Measurements from ENCODE around the gene PAK5.

The PAK5 gene

DNA sequence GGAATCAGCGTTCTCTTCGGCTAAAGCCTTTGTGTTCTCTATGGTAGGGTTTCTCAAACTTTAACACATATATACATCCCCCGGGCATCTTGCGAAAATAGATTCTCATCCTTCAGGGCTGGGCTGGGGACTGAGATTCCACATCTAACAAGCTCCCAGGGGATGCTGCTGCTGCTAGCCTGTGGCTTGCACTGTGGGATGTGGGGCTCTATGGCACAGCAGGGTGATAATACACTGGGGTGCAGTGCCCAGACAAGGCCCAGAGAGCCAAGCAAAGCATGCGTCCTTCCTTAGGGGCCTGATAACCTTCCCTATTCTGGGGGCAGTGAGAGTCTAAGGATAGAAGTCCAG lies 222.4 kb downstream of the PAK5 start:
- no peak for DNase-seq (ENCODE audit: low spot score)

DNA sequence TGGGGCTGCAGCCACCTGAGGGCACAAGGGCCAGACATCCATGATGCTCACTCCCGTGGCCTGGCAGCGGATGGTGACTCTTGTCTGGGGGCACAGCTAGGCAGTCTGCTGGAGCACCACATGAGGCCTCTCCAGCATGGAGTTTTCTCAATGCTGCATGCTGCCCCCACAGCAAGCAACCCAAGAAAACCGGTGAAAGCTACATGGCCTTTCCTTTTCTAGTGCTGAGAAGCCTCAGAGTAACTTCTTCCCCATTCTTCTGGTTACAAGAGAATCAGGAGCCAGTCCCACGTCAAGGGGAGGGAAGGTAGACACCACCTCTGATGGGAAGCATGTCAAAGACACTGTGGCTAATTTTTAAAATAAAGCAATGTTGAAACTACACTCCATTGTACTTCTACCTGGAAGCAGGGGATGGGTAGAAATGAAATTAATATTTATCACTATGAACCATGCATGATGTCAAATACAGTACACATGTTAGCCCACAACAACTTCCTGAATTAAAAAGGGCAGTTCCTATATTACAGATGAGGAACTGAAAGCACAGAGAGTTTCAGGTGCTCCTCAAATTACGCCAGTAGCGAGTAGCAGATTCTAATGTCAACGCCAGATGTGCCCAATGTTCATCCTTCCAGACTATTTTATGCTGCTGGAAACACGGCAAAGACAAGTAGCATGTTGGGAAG lies 223.0 kb downstream of the PAK5 start:
- DNase-seq (ENCODE audit: low spot score), result no peak

DNA sequence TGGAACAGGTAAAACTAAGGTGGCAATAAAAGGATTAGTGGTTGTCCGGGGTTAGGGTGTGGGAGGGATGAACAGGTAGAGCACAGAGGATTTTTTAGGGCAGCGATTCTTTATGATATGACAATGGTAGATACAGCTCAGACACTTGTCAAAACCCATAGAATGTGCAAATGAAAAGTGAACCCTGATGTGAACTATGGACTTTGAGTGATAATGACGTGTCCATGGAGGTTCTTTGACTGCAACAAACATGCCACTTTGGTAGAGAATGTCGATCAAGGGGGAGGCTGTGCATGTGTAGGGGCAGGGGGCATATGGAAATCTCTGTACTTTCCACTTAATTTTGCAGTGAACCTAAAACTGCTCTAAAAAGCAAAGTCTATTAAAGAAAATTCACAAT lies 223.8 kb downstream of the PAK5 start:
- DNase-seq (ENCODE audit: low spot score), result no peak

DNA sequence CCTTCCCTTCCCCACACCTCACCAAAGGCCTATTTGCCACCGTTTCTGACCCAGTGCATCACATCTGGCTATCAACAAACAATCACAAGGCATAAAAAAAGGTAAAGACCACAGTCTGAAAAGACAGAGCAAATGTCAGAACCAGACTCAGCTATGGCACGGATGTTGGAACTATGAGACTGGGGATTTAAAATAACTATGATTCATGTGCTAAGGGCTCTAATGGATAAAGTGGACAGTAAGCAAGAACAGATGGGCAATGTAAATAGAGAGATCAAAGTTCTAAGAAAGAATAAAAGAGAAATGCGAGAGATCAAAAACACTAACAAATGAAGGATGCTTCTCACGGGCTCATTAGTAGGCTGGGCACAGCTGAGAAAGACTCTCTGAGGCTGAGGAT lies 225.0 kb downstream of the PAK5 start:
- no peak for DNase-seq (ENCODE audit: low spot score)

DNA sequence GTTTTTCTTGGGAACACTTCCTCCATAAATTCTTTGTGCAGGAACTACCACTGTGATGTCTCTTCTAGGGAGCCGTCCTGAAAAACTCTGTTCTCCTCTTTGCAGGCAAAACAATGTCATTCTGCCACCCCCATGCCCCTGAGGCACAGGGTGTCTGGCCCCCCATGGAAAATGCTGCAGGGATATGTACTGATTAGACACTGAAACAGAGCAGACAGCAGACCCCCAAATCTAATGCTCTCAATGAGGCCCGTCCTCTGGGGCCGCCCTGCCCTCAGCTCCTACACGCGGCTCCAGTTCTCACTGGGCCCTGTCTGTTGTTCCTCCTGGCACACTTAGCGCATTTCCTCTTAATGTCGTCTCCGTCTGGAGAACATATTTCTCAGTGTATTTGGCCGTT lies 227.0 kb downstream of the PAK5 start:
- DNase-seq (ENCODE audit: low spot score), result no peak

DNA sequence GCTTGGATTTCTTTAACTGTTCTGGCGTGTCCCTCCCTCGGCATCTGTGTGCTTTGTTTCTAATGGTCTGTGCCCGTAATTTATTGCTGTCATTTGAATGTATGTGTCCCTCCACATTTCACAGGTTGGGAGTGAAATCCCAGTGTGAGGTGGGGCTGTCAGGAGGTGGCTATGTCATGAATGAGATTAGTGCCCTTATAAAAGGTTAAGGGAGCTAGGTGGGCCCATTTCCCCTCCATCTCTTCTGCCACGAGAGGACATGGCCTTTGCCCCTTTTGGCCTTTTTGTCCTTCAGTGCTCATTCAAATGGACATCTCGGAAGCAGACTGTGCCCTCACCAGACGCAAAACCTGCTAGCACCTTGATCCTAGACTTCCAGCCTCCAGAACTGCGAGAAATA lies 228.2 kb downstream of the PAK5 start:
- DNase-seq (ENCODE audit: low spot score), result no peak

DNA sequence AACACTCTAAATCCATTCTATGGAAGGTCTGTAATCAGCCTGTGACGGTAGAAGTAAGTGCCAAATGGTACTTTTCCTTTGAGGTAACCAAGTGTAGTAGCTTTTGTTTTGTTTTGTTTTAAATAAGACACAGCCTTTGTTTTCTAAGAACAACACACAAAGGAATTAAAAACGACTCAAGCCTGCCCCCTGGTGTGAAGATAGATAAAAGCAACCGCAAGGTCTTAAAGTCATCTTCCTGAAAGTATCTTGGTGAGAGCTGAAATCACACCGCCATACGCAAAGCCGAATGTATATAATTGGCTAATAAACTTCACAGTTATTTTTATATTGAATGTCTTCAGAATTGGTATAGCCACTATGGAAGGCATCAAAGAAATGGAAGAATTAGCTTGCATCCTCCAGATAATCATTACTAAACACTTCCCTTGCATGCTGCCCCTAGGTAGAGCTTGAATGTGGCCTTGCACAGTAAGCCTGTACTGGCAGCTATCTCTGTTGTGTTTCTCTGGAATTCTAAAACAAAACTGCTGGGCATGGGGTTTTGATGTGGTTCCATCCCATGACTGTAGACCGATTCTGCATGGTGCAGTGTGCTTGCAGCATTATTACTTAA lies 228.9 kb downstream of the PAK5 start:
- DNase-seq (ENCODE audit: low spot score), result peak; percentile 63

DNA sequence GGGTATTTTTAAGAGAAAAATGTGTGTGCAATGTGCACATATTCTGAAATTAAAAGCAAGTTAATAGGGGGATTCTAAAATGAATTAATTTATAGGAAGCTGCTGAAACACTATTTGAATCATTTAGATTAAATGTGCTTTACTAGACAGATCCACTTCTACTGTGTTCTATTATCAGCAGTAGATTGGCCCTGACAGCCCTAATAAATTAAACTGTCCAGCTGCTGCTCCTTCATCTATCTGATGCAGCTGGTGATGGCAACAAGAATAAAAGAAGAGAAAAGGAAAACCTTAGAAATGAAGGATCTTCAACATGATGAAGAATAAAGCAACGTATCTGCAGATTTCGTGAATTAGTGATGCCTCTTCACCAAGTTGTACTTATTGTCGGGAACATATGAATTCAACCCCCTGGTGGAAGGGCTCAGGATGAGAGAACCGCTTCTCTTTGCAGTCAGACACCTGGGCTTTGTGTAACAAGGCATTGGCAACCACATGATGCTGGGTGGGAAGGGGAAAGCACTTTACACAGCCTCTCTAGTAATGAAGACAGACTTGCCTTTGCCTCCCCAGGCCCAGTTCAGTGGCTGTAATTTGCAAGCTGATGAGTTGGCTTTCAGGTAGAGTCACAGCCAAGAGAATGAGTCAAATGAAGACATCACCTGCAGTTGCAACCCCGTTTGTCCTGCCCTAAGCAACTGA lies 230.1 kb downstream of the PAK5 start:
- no peak for DNase-seq (ENCODE audit: low spot score)

DNA sequence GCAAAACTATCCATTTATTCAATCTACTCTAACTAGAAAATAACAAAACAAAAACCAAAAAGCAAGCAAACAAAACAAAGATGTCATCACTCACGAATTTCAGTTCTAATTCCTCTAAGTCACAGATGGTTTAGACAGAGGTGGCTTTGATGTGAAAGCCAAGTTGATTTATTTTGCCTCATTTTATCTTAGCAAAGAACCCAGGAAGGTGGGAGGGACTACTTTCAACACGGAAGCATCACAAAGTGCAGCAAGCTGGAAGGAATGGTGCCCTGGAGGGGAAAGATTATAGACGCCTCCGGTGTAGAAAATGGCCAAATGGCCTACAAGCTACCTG lies 236.1 kb downstream of the PAK5 start:
- DNase-seq (ENCODE audit: low spot score), result no peak

DNA sequence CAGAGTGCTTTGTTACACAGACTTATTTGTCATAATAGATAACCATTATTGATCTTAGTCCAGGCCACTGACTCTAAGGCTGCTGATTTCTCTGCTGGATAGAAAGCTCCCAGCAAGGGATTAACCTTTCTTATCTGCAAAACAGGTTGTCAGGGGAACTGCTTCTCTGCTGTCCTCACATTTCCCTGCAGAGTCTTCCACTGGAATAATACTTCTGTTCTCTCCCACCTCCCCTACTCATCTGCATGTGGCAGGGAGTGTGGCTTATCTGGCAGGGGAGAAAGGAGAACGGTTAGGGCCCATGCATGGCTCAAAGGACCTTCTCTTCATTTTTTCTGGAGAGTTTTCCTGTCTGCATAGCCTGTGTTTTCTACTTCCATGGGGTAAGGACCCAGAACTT lies 238.3 kb downstream of the PAK5 start:
- no peak for DNase-seq (ENCODE audit: low spot score)

DNA sequence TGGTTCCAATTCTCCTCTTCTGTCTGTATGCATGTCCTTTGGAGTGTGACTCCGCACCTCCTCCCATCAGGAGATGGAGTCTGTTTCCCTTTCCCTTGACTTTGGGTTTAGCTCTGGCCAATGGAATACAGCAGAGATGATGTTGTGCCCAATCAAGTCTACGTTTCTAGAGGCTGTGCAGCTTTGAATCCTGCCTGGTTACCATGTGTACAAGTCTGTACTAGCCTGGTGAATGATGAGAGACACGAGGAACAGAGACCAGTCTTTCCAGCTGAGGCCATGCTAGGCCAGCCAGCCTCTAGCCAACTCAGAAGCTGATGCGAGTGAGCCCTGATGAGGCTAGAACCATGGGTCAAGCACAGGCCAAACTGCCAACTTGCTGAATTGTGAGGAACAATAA lies 241.3 kb downstream of the PAK5 start:
- DNase-seq (ENCODE audit: low spot score), result no peak

DNA sequence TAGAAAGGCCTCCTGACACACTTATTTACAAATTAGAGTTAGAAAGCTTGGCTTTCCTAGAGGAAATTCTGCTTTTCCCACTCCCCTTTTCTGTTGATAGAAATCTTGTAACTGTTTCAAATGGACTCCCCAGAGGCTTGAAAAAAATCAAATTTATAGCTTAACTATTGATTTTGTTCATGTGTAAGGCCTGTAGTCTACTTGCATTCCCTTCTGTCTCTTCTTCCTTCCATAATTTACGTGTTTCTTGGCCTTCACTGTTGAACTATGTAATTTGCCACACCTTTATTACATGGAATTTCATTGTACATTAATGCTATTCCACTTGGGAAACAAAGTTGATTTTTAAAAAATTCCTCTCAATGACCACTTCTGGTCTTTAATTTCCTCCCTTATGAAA lies 243.1 kb downstream of the PAK5 start:
- DNase-seq (ENCODE audit: low spot score), result no peak

DNA sequence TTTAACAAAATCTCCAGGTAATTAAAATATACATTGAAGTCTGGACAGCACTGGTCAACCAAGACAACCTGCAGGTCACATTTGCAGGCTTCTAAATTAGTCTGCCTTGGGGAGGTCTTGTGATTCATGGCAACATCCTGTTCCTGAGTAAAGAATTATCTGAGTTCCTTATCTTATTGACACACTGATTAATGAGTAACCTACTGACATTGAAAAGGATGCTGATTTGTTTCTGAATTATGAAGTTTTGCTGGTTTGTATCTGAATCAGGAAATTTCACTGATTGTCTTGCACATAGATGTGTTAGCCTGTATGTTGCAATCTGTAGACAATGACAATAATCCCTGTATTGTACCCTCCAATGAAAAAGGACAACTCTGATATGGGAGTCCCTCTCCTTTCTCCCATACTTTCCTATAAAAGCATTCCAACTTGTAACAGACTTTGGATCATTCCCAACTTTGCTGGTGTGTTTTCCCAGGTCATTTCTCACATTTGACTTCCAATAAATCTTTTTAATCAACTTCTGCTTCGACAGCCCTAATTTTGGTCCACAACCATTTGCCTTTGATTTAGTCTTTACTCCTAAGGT lies 244.5 kb downstream of the PAK5 start:
- no peak for DNase-seq (ENCODE audit: low spot score)

DNA sequence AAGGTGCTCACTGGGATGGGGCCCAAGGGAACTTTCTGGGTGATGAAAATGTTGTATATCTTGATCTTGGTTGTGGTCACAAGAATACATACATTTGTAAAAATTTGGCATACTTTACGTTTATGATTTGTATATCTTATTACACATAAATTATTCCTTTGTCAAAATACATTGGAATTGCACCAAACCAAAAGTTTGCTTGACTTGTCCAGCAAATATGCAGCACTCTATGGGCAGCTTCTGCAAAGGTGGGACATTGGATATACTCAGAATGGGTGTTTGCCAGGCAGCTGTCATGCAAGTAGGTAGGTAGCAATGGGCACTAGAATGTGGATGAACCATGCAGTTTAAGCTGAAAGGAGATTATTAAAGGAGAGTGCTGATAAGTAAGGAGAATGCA lies 246.5 kb downstream of the PAK5 start:
- no peak for DNase-seq (ENCODE audit: low spot score)

DNA sequence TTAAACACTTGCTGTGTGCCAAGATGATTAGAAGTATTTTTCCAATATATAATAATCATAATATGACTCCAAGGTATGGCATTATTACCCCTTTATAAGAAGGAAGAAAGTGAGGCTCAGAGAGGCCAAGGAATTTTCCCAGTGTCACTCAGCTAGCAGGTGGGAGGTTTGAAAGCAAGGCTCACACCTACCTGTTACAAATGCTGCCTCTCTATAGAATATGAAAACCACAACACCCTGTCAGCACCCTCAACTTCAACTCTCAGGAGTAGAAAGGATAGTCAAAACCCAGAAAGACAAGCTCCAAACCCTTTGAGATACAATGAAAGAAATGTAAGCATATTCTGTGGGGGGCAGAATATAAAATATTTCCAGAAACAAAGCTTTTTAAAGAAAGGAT lies 247.8 kb downstream of the PAK5 start:
- DNase-seq (ENCODE audit: low spot score), result no peak

DNA sequence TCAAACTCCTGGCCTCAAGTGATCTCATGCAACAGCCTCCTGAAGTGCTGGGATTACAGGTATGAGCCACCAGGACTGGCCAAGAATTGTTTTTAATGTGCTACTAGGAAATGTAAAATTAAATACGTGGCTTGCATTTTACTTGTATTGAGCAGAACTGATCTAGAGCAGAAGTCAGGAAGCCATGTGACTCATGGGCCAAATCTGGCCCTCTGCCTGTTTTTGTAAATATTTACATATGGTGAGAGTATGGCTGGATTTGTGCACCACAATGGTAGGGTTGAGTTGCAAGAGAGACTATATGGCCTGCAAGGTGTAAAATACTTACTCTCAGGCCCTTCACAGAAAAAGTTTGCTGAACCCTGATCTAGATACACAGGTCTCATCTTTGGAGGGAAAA lies 248.7 kb downstream of the PAK5 start:
- no peak for DNase-seq (ENCODE audit: low spot score)

DNA sequence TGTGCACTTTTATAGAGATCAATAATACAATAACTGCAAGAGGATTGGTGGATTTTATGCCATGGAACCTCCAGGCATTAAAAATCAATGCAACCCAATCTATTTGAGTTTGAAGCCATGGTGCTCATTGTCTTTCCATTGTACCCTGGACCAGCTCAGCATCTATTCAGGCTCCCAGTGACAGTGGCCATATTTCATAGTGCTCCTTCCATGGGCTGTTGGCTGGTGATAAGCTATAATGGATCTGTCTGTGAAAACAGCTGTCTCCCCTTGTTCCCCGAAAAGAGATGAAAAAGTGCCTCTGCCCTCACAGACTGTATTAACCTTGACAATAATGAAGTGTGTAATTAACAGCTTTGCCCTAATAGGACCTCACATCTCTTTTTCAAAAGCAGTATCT lies 250.2 kb downstream of the PAK5 start:
- DNase-seq (ENCODE audit: low spot score), result no peak

DNA sequence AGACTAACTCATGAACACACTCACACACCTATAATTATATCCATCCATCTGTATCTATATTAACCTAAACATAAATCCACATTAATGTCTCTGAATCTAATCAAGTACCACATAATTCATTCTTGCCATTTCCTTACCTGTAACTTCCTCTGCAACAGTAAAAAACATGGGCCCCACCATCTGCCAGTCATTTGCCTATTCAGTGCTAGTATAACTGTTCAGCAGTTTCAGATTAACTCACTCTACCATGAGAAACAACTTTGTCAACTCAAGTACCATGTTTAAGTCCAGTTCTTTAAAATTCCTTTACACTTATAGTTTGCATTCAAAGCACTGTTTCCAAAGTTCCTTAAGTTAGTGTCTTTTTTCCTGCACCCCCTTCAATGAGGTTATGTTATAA lies 255.7 kb downstream of the PAK5 start:
- no peak for DNase-seq (ENCODE audit: low spot score)

DNA sequence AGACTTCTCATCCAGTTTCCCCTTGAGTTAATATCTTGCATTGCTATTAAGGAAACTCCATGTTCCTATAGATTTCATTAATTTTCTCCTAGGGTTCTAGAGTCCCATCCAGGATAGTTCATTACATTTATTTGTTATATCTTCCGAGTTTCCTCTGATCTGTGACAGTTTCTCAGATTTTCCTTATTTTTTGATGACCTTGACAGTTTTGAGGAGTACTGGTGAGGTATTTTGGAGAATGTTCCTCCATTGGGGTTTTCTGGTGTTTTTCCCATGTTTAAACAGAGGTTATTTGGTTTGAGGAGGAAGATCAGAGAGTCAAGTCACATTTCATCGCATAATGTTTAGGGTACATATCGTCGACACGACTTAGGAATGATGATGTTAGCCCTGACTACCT lies 256.7 kb downstream of the PAK5 start:
- DNase-seq (ENCODE audit: low spot score), result no peak

DNA sequence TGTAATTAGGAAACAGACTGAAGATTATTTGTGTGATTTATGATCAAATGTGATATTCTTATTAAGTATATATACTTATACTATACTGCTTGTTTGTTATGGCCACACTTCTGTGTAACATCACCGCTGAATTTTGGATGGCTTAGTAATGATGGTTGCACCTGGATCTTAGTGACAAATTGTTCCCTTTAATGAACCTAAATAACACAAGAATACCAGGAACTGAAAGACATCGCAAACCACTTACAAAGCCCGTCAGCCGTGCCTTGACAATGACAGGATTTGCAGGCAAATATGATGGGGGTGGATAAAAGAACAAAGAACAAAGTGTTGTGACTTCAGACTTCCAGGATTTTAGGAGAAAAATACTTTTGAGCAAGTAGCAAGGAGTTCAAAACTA lies 257.4 kb downstream of the PAK5 start:
- DNase-seq (ENCODE audit: low spot score), result no peak

DNA sequence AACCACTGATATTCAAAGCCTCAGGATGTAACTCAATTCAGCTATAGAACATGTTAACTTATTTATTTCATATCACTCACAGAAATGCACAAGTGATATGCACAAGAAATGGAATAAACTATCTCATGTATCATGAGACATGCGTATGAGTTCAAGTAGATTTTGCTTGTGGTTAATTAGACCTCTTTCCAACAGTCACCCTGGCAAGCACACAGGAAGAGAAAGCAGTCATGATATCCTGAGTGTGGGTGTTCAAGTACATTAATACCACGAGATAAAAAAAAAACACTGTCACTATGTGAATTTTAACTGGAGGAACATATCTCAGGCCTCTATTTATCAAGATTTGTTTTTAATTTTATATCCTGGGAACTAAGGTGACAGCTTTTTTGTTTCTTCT lies 260.3 kb downstream of the PAK5 start:
- DNase-seq (ENCODE audit: low spot score), result no peak

DNA sequence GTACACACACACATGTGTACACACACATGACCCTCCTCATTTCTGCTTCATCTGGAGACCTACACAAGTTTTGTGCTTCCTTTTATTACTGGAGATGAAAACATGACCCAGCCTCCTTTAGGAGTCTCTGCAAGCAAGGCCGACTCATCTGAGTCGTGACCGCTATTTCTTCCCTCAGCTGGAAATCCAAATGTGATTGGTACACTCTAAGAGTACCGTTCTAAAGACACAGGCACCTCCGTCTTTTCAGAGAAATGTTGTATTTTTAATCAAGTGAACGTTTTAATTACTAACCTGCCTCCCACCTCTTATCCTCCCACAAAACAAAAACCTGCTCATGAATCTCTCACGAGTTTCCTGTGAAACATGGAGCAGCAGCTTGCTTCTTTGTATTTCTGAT lies 261.5 kb downstream of the PAK5 start:
- no peak for DNase-seq (ENCODE audit: low spot score)

DNA sequence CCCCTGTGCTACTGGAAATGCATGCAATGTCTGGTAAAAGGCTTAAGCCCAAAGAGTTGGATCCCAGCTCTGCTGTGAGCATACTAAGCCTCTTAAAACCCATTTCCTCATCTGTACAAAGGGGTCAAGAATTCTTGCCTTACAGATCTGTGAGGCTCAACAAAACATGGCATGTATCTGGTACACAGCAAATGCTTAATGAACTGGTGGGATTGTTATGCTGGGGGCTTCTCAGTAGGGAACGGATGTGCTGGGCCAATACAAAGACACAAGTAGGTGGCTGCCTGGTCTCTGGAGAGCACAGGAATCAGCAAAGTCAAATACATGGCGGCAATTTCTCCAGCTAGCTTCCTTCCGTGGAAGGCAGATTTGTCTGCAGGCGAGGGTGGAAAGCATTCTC lies 262.2 kb downstream of the PAK5 start:
- no peak for DNase-seq (ENCODE audit: low spot score)

DNA sequence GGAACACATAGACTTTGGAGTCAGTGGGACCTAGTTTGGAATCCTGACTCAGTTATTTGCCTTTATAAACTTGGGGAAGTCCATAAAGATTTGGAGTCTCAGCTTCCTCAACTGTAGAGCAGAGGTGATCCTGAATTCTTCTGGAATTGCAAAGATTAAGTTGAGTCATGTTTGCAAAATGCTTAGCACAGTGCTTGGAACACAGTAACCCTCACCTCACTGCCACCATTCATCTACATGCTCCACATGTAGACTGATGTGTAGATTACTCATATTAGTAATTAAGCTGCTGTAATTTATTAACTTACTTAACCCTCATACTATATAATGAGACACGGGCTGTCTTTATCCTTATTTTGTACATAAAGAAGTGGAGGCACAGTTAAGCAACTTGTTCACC lies 263.0 kb downstream of the PAK5 start:
- DNase-seq (ENCODE audit: low spot score), result no peak
